ENCODE measurements around the gene NSG1.
"Not testable (repeated sequence)": the region's sequence is repeated elsewhere in the genome, so short reads cannot be mapped to it uniquely, and the experiment has no call there.

The NSG1 gene

DNA sequence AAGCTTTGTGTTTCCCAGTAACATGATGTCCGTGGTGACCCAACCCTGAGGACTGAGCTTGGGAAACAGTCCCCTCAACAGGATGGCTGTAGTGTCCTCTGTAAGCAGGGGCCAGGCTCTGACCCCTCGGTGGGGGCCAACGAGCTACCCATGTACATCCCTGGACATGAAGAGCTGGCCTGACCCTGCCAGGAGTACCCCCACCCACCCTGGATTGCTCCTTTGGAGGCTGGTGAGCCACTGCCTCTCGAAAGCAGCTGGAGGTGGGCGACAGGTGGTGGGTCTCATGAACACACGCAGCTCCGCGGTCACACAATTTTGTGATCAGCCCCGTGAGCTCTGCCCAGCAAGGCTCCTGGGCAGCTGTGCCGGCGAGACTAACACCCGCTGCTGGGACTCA is 33.5 kb downstream of the NSG1 start:
- H3K4me3 ChIP-seq (ENCODE audit: control insufficient read depth, low read depth, low read length) = no peak overlapping the region
- TF ChIP-seq, protein P1, sequence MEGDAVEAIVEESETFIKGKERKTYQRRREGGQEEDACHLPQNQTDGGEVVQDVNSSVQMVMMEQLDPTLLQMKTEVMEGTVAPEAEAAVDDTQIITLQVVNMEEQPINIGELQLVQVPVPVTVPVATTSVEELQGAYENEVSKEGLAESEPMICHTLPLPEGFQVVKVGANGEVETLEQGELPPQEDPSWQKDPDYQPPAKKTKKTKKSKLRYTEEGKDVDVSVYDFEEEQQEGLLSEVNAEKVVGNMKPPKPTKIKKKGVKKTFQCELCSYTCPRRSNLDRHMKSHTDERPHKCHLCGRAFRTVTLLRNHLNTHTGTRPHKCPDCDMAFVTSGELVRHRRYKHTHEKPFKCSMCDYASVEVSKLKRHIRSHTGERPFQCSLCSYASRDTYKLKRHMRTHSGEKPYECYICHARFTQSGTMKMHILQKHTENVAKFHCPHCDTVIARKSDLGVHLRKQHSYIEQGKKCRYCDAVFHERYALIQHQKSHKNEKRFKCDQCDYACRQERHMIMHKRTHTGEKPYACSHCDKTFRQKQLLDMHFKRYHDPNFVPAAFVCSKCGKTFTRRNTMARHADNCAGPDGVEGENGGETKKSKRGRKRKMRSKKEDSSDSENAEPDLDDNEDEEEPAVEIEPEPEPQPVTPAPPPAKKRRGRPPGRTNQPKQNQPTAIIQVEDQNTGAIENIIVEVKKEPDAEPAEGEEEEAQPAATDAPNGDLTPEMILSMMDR (conservative IDR thresholded peaks at IDR 0.05; ENCODE audit: control insufficient read depth, insufficient read depth, low read depth, low read length) = no peak
- DNase-seq (ENCODE audit: low read depth) = no peak

DNA sequence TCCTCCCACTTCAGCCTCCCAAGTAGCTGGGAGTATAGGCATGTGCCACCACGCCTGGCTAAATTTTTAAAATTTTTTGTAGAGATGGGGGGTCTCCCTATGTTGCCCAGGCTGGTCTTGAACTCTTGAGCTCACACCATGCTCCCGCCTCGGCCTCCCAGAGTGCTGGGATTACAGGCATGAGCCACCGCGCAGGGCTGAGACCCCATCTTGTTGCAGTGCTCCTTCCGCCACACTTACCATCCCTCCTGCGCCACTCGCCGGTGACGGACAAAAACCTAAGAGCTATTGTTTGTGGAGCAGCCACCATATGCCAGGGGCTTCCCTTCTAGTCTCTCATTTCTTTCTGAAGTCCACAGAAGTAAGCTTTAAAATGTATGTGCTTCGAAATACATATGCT is 34.5 kb downstream of the NSG1 start:
- DNase-seq (ENCODE audit: low read depth) = no peak
- no peak overlapping the region for H3K4me3 ChIP-seq (ENCODE audit: control insufficient read depth, low read depth, low read length)
- TF ChIP-seq, protein P1 (conservative IDR thresholded peaks at IDR 0.05; ENCODE audit: control insufficient read depth, insufficient read depth, low read depth, low read length) = no peak

DNA sequence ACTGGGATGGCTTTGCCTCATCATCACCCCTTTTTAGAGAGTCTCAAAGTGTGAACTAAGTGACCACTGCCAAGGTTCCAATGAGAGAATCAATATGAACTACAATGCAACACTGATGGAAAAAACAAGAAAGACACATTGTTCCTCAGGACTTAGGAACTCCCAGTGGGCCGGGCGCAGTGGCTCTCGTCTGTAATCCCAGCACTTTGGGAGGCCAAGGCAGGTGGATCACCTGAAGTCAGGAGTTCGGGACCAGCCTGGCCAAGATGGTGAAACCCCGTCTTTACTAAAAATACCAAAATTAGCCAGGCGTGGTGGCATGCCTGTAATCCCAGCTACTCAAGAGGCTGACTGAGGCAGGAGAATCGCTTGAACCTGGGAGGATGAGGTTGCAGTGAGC is 35.2 kb downstream of the NSG1 start:
- not testable (repeated sequence) for DNase-seq (ENCODE audit: low read depth); H3K4me3 ChIP-seq (ENCODE audit: control insufficient read depth, low read depth, low read length)

DNA sequence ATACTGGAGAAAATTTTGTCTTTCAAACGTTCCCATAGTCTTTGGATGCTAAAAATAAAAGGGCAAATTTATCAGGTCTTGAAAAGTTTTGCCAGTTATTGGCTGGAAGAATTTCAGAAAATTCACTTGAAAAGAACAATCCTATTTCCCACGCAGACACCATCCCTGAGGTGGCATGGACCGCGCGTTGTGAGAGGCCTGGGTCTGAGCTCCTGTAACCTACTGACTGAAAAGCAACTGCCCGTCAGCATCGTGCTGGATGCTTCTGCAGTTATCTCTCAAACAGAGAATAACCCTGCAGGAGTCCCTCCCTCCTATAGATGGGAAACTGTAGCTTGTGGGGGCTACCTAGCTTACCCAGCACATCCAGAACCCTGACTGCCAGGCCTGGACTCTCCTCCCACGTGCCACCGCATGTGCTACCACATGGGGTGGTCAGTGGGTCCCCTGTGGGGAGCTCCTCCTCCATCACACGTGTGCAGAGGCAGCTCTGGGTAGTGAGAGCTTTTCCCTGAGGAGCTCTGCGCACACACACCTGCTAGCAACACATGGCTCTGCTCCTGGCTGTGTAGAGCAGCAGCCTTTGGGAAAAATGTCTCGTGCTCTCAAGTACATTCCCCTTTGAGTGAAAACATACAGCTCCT is 36.1 kb downstream of the NSG1 start:
- TF ChIP-seq, protein P1 (conservative IDR thresholded peaks at IDR 0.05; ENCODE audit: control insufficient read depth, insufficient read depth, low read depth, low read length) = no peak
- no peak for DNase-seq (ENCODE audit: low read depth)
- no peak overlapping the region for H3K4me3 ChIP-seq (ENCODE audit: control insufficient read depth, low read depth, low read length)

DNA sequence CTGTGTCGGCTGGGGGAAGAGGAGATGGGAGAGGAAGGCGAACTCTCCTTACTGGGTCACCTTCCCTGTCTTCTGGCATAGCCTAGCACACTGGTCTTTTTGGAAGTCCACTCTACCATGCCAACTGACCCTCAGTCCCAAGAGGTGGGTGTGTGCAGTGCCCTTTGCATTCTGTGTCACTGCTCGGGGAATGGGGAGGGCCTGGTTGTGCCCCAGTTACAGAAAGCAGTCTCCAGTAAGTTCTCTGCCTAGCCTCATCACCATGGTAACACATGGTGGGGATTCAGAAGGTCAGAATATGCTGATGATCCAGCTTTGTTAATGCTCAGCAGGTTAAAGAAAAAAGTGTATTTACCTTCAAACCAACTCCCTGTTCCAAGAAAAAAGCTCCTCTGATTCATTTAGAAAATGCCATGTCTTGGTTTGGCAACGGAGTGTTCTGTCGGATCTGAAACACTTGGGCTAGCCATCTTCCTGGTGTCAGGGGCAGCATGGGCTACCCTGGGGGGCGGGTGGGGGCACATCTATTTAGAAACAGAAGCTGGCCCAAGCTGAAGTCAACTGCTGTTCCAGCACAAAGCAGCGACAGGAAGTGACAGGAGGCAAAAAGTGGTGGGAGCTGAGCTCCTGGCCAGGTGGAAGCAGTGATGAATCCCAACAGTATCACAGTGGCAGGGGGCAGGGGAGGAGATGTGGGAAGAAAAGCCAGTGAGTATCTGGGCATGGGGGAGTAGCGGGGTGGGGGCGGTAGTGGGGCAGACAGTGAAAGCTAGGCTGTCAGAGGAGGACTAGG is 37.0 kb downstream of the NSG1 start:
- TF ChIP-seq, protein P1 (conservative IDR thresholded peaks at IDR 0.05; ENCODE audit: control insufficient read depth, insufficient read depth, low read depth, low read length) = no peak
- no peak overlapping the region for H3K4me3 ChIP-seq (ENCODE audit: control insufficient read depth, low read depth, low read length)
- no peak for DNase-seq (ENCODE audit: low read depth)

DNA sequence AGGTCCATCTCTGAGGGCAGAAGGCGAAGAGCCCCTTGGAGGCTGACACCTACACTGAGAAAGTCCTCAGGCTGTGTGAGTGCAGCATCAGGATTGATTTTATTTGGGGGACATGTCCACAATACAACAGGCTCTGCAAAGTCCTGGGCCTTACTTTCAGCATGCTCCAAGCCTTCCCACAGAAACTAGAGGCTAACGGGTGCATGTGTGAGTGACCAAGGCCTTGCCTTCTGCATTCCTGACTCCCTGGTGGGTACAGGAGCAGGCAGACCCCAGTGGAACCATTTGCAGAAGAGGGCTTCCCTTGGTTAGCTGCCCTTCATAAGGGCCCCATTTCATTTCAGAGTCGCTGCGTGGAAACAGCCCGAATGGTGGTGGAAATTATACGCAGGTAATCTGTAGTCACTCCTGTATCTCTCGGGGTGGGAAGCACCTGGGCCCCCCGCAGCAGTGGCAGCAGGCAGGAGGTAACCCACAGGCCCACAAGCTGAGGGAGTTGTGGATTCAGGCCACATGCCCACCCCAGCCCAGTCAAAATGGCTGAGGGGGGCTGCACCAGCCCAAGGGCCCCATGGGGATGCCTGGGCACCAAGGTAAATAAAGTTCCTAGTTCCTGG is 37.7 kb downstream of the NSG1 start:
- TF ChIP-seq, protein P1 (conservative IDR thresholded peaks at IDR 0.05; ENCODE audit: control insufficient read depth, insufficient read depth, low read depth, low read length) = no peak
- DNase-seq (ENCODE audit: low read depth) = no peak

DNA sequence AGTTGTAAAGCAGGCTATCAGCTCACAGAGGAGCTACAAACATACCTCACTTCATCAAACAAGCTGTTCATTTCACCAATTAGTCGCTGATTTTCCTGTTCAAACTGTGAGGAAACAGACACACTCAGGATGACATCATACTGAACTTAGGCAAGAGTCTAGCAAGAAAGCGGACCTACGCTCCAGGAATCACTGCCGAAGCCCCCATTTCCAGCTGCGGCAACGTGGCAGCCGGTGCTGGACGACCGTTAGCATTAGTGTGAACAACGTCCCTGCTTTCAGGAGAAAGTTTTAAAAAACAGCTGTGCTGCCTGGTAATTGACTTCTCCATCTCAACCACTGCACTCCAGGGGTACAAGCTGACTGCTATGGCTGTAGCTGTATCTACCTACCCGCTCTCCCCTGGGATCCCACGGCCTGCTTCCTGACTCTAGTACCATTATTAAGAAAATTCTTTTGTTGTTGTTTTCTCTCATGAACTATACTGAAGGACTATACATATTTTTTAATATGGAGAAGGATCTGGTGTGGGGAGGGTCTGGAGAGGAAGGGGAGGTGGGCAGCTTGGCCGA is 38.3 kb downstream of the NSG1 start:
- DNase-seq (ENCODE audit: low read depth) = peak; percentile 23
- TF ChIP-seq, protein P1 (conservative IDR thresholded peaks at IDR 0.05; ENCODE audit: control insufficient read depth, insufficient read depth, low read depth, low read length) = no peak
- no peak overlapping the region for H3K4me3 ChIP-seq (ENCODE audit: control insufficient read depth, low read depth, low read length)

More for the DNA sequence above, 37.7 kb downstream of the NSG1 start:
- no peak overlapping the region for H3K4me3 ChIP-seq (ENCODE audit: control insufficient read depth, low read depth, low read length)
